Measurements from ENCODE around the gene RBM3.
A peak's percentile ranks its signal among the peaks of the same experiment; 100 is the strongest.

RBM3 gene

DNA sequence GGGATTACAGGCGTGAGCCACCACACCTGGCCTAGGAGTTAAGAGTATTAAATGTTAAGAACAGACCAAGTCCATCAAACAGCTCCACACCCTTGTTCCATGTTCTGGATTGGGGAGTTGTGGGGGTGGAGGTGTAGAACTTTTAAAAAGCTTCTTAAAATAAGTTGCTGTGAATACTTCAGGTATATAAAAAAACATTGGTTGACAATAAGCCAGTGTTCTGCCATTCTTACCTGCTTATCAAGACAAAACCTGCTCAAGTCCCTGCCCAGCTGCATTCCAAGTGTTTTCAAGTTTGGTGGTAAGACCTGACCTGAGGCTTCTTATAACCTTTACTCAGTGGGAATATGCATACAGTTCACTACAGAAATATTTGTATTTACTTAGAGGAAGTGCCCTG is 6.4 kb downstream of the RBM3 start:
- Histone ChIP-seq H3K27ac (ENCODE audit: extremely low read depth, low read depth, low read length) (no peak overlapping the region), H3K9me3 (ENCODE audit: control insufficient read depth, insufficient read depth, low read depth, low read length) (no peaks in the 10 kb centered on the region), H3K4me3 (ENCODE audit: low read depth, low read length) (no peak overlapping the region), H3K36me3 (ENCODE audit: control insufficient read depth in 2 of 2, insufficient read depth in 1 of 2, low read length in 2 of 2) (peaks cover 8 to 44% of the 10 kb centered on the region in 2 experiments), H3K4me1 (ENCODE audit: control insufficient read depth, insufficient read depth, low read length) (no peaks in the 10 kb centered on the region)
- CTCF ChIA-PET, result interaction anchor here (0.6 kb wide), 1 partner anchor 493 kb away, joined by 5 read pairs; the partner anchor contains the start of gene PRAF2
- TF ChIP-seq, protein P1, sequence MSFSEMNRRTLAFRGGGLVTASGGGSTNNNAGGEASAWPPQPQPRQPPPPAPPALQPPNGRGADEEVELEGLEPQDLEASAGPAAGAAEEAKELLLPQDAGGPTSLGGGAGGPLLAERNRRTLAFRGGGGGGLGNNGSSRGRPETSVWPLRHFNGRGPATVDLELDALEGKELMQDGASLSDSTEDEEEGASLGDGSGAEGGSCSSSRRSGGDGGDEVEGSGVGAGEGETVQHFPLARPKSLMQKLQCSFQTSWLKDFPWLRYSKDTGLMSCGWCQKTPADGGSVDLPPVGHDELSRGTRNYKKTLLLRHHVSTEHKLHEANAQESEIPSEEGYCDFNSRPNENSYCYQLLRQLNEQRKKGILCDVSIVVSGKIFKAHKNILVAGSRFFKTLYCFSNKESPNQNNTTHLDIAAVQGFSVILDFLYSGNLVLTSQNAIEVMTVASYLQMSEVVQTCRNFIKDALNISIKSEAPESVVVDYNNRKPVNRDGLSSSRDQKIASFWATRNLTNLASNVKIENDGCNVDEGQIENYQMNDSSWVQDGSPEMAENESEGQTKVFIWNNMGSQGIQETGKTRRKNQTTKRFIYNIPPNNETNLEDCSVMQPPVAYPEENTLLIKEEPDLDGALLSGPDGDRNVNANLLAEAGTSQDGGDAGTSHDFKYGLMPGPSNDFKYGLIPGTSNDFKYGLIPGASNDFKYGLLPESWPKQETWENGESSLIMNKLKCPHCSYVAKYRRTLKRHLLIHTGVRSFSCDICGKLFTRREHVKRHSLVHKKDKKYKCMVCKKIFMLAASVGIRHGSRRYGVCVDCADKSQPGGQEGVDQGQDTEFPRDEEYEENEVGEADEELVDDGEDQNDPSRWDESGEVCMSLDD (tag by site-specific recombination; IDR thresholded peaks at IDR 0.05), result no peak
- TF ChIP-seq KLF9 (tag by site-specific recombination; IDR thresholded peaks at IDR 0.05; ENCODE audit: low read depth), result no peak
- no peak for TF ChIP-seq GLI4 (tag by site-specific recombination; IDR thresholded peaks at IDR 0.05)
- no peak for TF ChIP-seq IKZF3 (tag by site-specific recombination; IDR thresholded peaks at IDR 0.05)
- TF ChIP-seq ZBTB8A (tag by site-specific recombination; IDR thresholded peaks at IDR 0.05), result no peak
- peak; percentile 42; the same call in 1 of the 2 replicates for TF ChIP-seq ZNF600 (tag by site-specific recombination; IDR thresholded peaks at IDR 0.05)
- POLR2A ChIA-PET, result interaction anchor here (0.5 to 0.6 kb wide), 2 partner anchors 14 to 33 kb away, joined by 3 to 4 read pairs; no protein-coding TSS in a partner anchor

DNA sequence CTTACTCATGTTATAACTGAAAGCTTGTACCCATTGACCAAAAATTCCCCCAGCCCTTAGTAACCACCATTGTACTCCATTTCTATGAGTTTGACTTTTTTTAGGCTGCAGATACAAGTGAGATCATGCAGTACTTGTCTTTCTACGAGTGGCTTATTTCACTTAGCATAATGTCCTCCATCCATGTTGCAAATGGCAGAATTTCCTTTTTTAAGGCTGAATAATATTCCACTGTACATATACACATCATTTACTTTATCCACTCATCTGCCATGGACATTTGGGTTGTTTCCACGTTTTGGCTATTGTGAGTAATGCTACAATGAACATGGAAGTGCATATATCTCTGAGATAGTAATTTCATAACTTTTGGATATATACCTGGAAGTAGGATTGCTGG is 10.4 kb downstream of the RBM3 start:
- Histone ChIP-seq H3K9me3 (ENCODE audit: control insufficient read depth, insufficient read depth, low read depth, low read length) (no peaks in the 10 kb centered on the region), H3K36me3 (ENCODE audit: control insufficient read depth in 2 of 2, insufficient read depth in 1 of 2, low read length in 2 of 2) (peaks cover 0 to 4% of the 10 kb centered on the region in 2 experiments; a peak in 1 of 3 replicates), H3K4me1 (ENCODE audit: control insufficient read depth, insufficient read depth, low read length) (no peaks in the 10 kb centered on the region), H3K27ac (ENCODE audit: extremely low read depth, low read depth, low read length) (no peak overlapping the region), H3K4me3 (ENCODE audit: low read depth, low read length) (no peak overlapping the region)
- CTCF ChIA-PET, result interaction anchor here (0.7 kb wide), 1 partner anchor 1807 kb away, joined by 3 read pairs; no protein-coding TSS in a partner anchor
- TF ChIP-seq ZNF221 (tag by site-specific recombination; IDR thresholded peaks at IDR 0.05; ENCODE audit: borderline replicate concordance) (no peak), ZNF146 (tag by site-specific recombination; IDR thresholded peaks at IDR 0.05) (peak; percentile 93)
- TF ChIP-seq, protein P2, sequence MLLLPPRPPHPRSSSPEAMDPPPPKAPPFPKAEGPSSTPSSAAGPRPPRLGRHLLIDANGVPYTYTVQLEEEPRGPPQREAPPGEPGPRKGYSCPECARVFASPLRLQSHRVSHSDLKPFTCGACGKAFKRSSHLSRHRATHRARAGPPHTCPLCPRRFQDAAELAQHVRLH (tag by site-specific recombination; IDR thresholded peaks at IDR 0.05), result peak; percentile 52; the same call in 1 of the 2 replicates
- POLR2A ChIA-PET, result no interaction called here

DNA sequence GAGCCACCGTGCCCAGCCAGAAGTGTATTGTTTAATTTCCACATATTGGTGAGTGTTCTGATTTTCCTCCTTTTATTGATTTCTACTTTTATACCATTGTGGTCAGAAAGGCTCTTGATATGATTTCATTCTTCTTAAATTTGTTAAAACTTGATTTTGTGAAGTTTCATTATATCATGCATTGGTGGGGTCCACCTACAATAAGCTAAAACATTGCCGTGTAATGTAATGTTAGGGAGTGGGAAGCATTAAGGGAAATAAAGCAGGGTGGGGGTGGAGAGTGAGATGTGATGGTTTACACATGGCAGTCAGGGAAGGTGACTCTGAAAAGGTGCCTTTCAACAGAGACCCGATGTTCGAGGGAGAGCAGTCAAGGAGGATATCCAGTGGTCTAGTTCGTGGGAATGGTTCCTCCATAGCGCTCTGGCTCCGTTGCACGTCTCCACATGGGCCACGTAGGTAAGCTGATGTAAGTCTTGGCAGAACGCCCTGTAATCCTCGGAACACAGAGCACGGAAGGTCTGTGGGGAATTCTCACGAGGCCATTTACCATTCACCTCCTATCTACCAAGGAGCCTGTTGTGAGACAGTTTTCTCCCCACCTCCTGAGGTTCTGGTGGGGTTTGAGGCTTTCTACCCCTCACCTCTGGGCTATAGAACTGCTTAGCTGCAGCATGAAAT is 15.3 kb downstream of the RBM3 start:
- no peak for TF ChIP-seq KLF16 (tag by site-specific recombination; IDR thresholded peaks at IDR 0.05)
- TF ChIP-seq, protein P3, sequence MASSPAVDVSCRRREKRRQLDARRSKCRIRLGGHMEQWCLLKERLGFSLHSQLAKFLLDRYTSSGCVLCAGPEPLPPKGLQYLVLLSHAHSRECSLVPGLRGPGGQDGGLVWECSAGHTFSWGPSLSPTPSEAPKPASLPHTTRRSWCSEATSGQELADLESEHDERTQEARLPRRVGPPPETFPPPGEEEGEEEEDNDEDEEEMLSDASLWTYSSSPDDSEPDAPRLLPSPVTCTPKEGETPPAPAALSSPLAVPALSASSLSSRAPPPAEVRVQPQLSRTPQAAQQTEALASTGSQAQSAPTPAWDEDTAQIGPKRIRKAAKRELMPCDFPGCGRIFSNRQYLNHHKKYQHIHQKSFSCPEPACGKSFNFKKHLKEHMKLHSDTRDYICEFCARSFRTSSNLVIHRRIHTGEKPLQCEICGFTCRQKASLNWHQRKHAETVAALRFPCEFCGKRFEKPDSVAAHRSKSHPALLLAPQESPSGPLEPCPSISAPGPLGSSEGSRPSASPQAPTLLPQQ (tag by site-specific recombination; IDR thresholded peaks at IDR 0.05), result peak; percentile 97
- peak; percentile 67 for TF ChIP-seq ZBTB48 (tag by site-specific recombination; IDR thresholded peaks at IDR 0.05)
- no peak for TF ChIP-seq ZNF132 (tag by site-specific recombination; IDR thresholded peaks at IDR 0.05; ENCODE audit: borderline replicate concordance)
- TF ChIP-seq, protein P4, sequence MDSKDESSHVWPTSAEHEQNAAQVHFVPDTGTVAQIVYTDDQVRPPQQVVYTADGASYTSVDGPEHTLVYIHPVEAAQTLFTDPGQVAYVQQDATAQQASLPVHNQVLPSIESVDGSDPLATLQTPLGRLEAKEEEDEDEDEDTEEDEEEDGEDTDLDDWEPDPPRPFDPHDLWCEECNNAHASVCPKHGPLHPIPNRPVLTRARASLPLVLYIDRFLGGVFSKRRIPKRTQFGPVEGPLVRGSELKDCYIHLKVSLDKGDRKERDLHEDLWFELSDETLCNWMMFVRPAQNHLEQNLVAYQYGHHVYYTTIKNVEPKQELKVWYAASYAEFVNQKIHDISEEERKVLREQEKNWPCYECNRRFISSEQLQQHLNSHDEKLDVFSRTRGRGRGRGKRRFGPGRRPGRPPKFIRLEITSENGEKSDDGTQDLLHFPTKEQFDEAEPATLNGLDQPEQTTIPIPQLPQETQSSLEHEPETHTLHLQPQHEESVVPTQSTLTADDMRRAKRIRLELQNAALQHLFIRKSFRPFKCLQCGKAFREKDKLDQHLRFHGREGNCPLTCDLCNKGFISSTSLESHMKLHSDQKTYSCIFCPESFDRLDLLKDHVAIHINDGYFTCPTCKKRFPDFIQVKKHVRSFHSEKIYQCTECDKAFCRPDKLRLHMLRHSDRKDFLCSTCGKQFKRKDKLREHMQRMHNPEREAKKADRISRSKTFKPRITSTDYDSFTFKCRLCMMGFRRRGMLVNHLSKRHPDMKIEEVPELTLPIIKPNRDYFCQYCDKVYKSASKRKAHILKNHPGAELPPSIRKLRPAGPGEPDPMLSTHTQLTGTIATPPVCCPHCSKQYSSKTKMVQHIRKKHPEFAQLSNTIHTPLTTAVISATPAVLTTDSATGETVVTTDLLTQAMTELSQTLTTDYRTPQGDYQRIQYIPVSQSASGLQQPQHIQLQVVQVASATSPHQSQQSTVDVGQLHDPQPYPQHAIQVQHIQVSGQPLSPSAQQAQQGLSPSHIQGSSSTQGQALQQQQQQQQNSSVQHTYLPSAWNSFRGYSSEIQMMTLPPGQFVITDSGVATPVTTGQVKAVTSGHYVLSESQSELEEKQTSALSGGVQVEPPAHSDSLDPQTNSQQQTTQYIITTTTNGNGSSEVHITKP (tag by site-specific recombination; IDR thresholded peaks at IDR 0.05), result peak; percentile 72
- no peak for TF ChIP-seq ZSCAN16 (tag by site-specific recombination; IDR thresholded peaks at IDR 0.05)
- TF ChIP-seq ZNF658 (tag by site-specific recombination; IDR thresholded peaks at IDR 0.05), result no peak
- TF ChIP-seq ZNF423 (tag by site-specific recombination; IDR thresholded peaks at IDR 0.05), result 0 out of 2 replicates have a peak, but pooled peaks have one; percentile 13
- peak; percentile 86 for TF ChIP-seq ZNF600 (tag by site-specific recombination; IDR thresholded peaks at IDR 0.05)
- TF ChIP-seq ZBTB17 (tag by site-specific recombination; IDR thresholded peaks at IDR 0.05), result peak; percentile 67
- TF ChIP-seq ZFP69B (tag by site-specific recombination; IDR thresholded peaks at IDR 0.05), result peak; percentile 96
- ChIA-PET POLR2A (interaction anchor here (1.3 kb wide), 1 partner anchor 11 kb away, joined by 5 read pairs; no protein-coding TSS in a partner anchor), CTCF (interaction anchor here (0.6 to 0.7 kb wide), 2 partner anchors 36 to 1025 kb away, joined by 3 read pairs; no protein-coding TSS in a partner anchor)
- no peaks in the 10 kb centered on the region for H3K9me3 ChIP-seq (ENCODE audit: control insufficient read depth, insufficient read depth, low read depth, low read length)
- no peaks in the 10 kb centered on the region for H3K4me1 ChIP-seq (ENCODE audit: control insufficient read depth, insufficient read depth, low read length)
- no peaks in the 10 kb centered on the region for H3K36me3 ChIP-seq (ENCODE audit: control insufficient read depth in 2 of 2, insufficient read depth in 1 of 2, low read length in 2 of 2)
- H3K4me3 ChIP-seq (ENCODE audit: low read depth, low read length), result no peak overlapping the region
- peak overlapping the region; percentile 34; the same call in 1 of the 2 replicates for H3K27ac ChIP-seq (ENCODE audit: extremely low read depth, low read depth, low read length)
